Stimulated activated CD4-positive, alpha-beta T cell treated with anti-CD3 and anti-CD28 coated beads, TNF-alpha, amount 100 ng/mL, for 4 hours (primary cell): ENCODE measurements around the gene GPC6.

Source experiments
- DNase-seq, 3 experiments: peaks; one replicate each; pipeline ENCODE4 v3.0.0-alpha.2; 2020; ENCODE audit warnings: low read depth in 3 of 3

GPC6 gene

GRCh38 chr13:94243551-94243950, 1016.9 kb downstream of the GPC6 start:
- DNase-seq: no peak

DNA sequence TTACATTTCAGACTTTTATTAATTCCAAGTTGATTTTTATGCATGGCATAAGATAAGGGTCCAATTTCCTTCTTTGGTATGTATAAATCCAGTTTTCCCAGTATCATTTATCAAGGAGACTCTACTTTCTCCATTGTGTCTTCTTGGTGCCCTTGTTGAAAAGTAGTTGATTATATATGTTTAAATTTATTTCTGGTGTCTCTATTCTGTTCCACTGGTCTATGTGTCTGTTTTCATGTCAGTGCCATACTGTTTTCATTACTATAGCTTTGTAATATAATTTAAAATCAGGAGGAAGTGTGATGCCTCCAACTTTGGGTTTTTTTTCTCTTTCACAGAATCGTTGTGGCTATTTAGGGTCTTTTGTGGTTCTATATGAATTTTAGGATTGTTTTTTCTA, 1019.9 kb downstream of the GPC6 start:
- no peak for DNase-seq

DNA sequence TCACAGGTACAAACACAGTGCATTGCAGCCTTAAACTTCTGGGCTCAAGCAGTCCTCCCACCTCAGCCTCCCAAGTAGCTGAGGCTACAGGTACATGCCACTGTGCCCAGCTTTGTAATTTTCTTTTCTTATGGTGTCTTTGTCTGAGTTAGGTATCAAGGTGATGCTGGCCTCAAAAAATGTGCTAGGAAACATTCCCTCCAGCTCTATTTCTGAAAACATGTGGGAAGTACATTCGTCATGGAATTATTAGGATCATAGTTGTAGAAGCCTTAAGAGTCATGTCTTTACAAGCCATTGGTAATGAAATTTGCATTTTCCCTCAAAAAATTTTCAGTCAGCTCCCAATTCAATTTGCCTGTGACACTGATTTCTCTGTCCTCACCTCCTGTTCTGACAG, 1021.3 kb downstream of the GPC6 start:
- no peak for DNase-seq

DNA sequence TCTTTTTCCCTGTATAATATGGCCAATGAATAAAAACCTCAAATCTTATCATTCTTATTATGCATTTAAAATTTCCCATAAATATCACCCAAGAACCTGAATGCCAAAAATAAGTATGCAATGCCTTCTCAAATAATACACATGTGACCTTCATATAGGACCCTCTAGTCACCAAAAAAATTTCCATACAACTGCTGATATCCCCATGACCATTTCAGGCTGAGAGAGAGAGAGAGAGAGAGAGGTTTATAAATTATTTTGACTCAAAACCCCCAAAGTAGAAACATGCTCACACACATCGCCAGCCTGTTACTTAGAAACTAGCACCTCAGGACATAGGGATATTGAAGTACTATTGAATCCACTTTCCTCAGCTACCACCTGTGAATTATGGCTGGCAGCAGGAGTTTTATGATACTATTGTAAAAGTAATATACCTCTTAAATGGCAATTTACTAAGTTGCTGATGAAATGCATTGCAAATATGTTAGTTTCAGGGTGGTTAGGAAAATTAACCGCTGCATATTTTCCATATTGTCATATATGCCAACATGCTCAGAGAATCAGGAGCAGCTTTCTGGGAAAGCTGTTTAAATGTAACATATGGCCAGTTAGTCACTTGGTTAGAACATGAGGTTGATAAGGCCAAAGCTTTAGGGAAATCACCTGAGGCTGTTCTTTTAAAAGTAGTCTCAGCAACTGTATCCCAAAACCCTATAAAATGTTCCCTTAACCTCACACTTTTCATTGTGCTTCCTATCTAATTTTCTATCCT, 1022.0 kb downstream of the GPC6 start:
- DNase-seq: no peak

GRCh38 chr13:94249512-94249911, 1022.9 kb downstream of the GPC6 start:
- no peak for DNase-seq

GRCh38 chr13:94251831-94252608, 1025.4 kb downstream of the GPC6 start:
- no peak for DNase-seq

DNA sequence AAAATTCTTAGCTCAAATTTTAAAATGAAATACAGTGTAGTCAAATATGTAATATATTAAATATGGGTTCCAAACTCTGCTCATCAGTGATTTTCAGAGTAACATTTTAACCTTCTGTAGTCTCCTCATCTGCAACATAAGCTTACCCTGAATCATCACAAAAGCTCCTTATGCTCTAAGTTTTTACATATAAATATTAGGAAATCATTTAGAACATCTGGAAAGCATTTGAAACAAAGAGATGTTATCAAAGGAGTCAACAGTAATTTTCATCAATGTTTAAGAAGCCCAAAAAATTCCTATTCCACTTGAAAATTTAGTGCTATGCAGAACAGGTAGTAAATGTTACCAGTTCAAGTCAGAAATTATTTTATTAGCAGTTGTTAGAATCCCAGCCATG, 1028.1 kb downstream of the GPC6 start:
- no peak for DNase-seq

DNA sequence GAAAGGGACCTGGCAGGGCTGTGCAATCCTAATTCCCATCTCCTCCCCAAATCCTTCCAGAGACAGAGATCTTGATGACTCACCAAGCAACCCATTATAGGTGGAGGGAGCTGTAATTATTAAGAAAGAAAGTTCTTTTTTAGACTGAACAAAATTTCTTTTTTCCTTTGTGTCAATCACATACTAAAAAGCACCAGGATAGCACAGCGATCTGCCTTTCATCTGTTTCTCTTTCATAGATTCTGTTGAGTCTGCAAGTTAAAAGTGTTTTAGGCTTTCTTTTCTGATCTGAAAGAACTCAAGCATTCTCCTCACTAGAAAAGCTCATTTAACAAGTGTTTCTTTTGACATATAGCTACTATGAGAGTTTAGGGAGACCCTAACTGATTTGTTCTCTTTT, 1030.1 kb downstream of the GPC6 start:
- no peak for DNase-seq

- DNase-seq: no peak
Measured at GRCh38 chr13:94259984-94260383, 1033.4 kb downstream of the GPC6 start.

GRCh38 chr13:94261163-94261562, 1034.6 kb downstream of the GPC6 start:
- no peak for DNase-seq

- DNase-seq: no peak
Measured at GRCh38 chr13:94263038-94263437, 1036.4 kb downstream of the GPC6 start.

- DNase-seq: no peak
Measured at GRCh38 chr13:94267581-94268366, 1041.2 kb downstream of the GPC6 start.

- no peak for DNase-seq
Measured at GRCh38 chr13:94268661-94269060, 1042.1 kb downstream of the GPC6 start.

DNA sequence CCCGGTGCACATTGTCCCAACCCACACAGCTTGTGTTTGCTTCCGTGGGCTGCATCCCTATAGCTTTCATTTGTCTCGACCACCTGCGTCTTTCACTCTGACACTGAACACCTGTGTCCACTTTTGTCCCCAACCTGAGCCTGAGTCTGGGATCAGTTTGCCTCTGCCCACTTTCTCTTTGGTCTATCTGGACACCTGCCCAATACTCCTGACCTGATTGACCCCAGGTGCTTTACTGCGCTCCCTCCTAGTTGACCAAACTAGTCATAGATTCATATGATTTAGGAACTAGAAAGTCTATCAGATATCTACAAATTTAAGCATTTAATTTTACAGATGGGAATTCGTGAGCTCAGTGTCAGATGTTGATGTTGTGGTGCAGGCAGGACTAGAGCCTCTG, 1043.0 kb downstream of the GPC6 start:
- no peak for DNase-seq

GRCh38 chr13:94270556-94270955, 1043.9 kb downstream of the GPC6 start:
- DNase-seq: no peak

DNA sequence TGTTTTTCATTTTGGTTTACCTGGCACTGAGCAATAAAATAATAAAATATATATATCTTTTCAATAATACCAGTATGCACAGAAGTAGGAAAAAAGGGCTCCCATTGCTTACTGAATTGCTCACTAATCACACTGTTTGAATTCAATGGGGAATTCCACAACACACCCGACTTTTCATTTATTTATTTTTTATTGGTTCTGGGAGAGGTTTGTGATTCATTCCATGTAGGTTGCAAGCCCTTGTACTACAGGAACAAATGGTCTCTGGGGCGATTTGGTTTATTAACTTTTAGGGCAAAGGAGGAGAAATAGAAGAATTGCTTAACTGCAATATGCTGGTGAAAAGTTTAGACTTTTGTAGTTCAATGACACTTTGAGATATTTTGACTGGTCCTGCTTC, 1045.4 kb downstream of the GPC6 start:
- DNase-seq: no peak

GRCh38 chr13:94280349-94280748, 1053.7 kb downstream of the GPC6 start:
- DNase-seq: no peak

- DNase-seq: no peak
Measured at GRCh38 chr13:94280845-94281244, 1054.2 kb downstream of the GPC6 start.

DNA sequence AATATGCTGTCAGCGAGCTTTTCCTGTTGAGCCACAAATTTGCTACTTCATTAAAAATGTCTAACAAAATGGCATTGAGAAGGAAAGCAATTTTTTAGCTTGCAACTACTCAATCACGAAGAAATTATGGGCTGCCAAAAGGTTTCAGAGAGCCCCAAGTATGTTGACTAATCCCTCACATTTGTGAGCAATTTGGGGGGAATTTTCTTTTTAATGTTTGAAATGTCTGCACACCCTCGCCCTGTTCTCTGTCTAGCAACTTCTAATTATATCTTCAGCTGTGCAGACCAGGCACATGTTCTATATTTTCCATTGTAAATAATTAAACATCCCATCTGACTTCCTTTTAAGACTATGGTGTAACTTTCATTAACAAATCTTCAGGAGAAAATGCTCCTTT, 1060.0 kb downstream of the GPC6 start:
- DNase-seq: no peak

DNA sequence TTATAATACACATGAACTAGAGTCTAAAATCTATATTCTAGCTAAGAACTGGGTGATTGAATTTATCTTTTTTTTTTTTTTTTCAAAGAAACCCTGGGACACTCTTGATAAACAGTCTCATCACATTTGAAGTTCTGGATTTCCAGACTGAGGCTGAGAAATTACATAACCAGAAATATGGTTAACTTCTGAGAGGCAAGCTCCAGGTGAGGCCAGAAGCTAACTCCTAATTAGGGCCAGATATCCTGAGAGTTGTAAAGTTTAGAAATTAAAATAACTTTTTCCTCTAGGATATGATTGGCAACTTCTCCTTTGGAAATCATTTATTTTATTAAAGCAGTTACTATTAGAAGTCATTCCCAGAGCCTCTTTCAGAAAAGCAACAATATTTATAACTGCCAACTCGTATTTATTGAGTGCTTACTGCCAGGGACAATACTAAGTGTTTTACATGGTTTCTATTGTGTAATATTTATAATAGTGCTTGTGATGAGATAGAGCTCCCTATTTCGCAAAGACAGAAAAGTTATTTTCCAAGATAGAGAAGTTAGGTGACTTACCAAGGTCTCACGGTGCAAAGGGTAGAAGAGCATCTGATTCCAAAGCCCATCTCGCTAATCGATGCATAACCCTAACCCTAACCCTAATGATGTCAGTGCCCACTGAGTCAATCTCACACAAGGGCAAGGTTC, 1065.2 kb downstream of the GPC6 start:
- no peak for DNase-seq

GRCh38 chr13:94292323-94292640, 1065.7 kb downstream of the GPC6 start:
- DNase-seq: no peak

DNA sequence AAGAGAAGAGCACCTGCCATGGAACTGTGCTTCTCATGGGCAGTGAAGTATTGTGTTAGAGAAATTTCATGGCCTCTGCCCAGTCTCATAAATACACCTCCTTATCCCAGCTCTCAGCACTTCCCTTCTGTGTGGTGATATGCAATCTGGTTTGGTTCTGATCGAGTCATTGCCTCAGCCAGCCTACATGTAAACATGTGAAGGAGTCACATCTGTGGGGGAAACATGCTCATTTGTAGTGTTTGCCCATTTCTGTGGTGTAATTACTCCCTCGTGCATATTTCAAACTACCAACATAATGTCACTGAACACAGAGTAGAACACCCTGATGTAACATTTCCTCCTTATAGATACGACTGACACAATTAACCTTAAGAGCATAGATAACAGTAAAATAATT, 1069.9 kb downstream of the GPC6 start:
- DNase-seq: no peak
